NCI-H128 (cell line): ENCODE results near the gene ULK4.
A peak's percentile ranks its signal among the peaks of the same experiment; 100 is the strongest.
"Not testable (repeated sequence)": the region's sequence is repeated elsewhere in the genome, so short reads cannot be mapped to it uniquely, and the experiment has no call there.

Source experiments
- DNase-seq: peaks from one replicate; lab custom pipeline; 2025; ENCODE audit not compliant: unreplicated experiment; lab: John Stamatoyannopoulos, UW

The ULK4 gene

GRCh38 chr3:41960826-41961750 is 815 bp downstream of the ULK4 start:
- DNase-seq, result peak; percentile 4

GRCh38 chr3:41956574-41956973 is 5.3 kb downstream of the ULK4 start:
- no peak for DNase-seq

GRCh38 chr3:41955192-41955591 is 6.7 kb downstream of the ULK4 start:
- DNase-seq, result no peak

GRCh38 chr3:41943311-41943843 is 18.5 kb downstream of the ULK4 start:
- no peak for DNase-seq

GRCh38 chr3:41940393-41940792 is 21.5 kb downstream of the ULK4 start:
- DNase-seq, result no peak

- DNase-seq, result no peak
Observed at GRCh38 chr3:41936384-41936783, 25.5 kb downstream of the ULK4 start.

- no peak for DNase-seq
Observed at GRCh38 chr3:41933154-41933676, 28.7 kb downstream of the ULK4 start.

GRCh38 chr3:41932464-41932863 is 29.4 kb downstream of the ULK4 start:
- DNase-seq, result no peak

GRCh38 chr3:41920406-41920965 is 41.4 kb downstream of the ULK4 start:
- DNase-seq, result no peak

GRCh38 chr3:41915353-41915752 is 46.5 kb downstream of the ULK4 start:
- no peak for DNase-seq

- no peak for DNase-seq
Observed at GRCh38 chr3:41912280-41912679, 49.6 kb downstream of the ULK4 start.

- no peak for DNase-seq
Observed at GRCh38 chr3:41907330-41908073, 54.4 kb downstream of the ULK4 start.

GRCh38 chr3:41900265-41900664 is 61.6 kb downstream of the ULK4 start:
- DNase-seq, result no peak

GRCh38 chr3:41898631-41899030 is 63.3 kb downstream of the ULK4 start:
- DNase-seq, result no peak

- DNase-seq, result no peak
Observed at GRCh38 chr3:41893977-41894376, 67.9 kb downstream of the ULK4 start.

- DNase-seq, result no peak
Observed at GRCh38 chr3:41888368-41889076, 73.4 kb downstream of the ULK4 start.

GRCh38 chr3:41882956-41883355 is 78.9 kb downstream of the ULK4 start:
- DNase-seq, result no peak

- no peak for DNase-seq
Observed at GRCh38 chr3:41881233-41881821, 80.6 kb downstream of the ULK4 start.

GRCh38 chr3:41880387-41880786 is 81.5 kb downstream of the ULK4 start:
- DNase-seq, result no peak

GRCh38 chr3:41877741-41878140 is 84.2 kb downstream of the ULK4 start:
- DNase-seq, result not testable (repeated sequence)
